Vagina (tissue), 2 donors: ENCODE data around the gene EIF2B4. TPM values are rescaled to one million over a fixed set of nuclear protein-coding genes. Genes with fewer than 3 reads are reported as not detected.

Experiments used
- DNase-seq, 2 donors: peaks; one replicate each; pipeline ENCODE4 v3.0.0-alpha.2; 2017; ENCODE audit errors: extremely low spot score in 2 of 2
- H3K27ac ChIP-seq: fragments of 200-600 bp; sonication (generic); one replicate; pipeline ENCODE4 v1.5.1; 2019
- H3K27me3 ChIP-seq: fragments of 200-600 bp; sonication (generic); one replicate; pipeline ENCODE4 v1.5.1; 2019
- H3K36me3 ChIP-seq, 2 donors: fragments of 200-600 bp; sonication (generic); one replicate each; pipeline ENCODE4 v1.5.1; 2017 to 2019
- H3K4me1 ChIP-seq: fragments of 200-600 bp; sonication (generic); one replicate; pipeline ENCODE4 v1.5.1; 2019
- H3K4me3 ChIP-seq, 2 donors: fragments of 200-600 bp; sonication (generic); 1 replicate in 1 of 2; 2 replicates in 1 of 2; pipeline ENCODE4 v1.5.1; 2016 to 2019
- H3K9me3 ChIP-seq: fragments of 200-600 bp; sonication (generic); one replicate; pipeline ENCODE4 v1.5.1; 2019
- POLR2A ChIP-seq, 2 donors: fragments of 450-650 bp; IDR thresholded peaks; one replicate each; pipeline ENCODE4 v1.6.1; 2017; ENCODE audit warnings: antibody characterized with exemption in 2 of 2, mild to moderate bottlenecking in 2 of 2, moderate library complexity in 2 of 2
- POLR2AphosphoS5 ChIP-seq, 2 donors: sonication (generic); formaldehyde crosslinking; IDR thresholded peaks; one replicate each; pipeline ENCODE4 v1.9.0; 2017; ENCODE audit warnings: antibody characterized with exemption in 2 of 2, mild to moderate bottlenecking in 2 of 2, low read depth in 1 of 2; ENCODE audit not compliant: insufficient read depth in 1 of 2
- intact Hi-C: fragments of 100-400 bp; cut with DNase I; formaldehyde crosslinking; loops from one replicate; pipeline ENCODE4 v1.15.1; 2023
- total RNA-seq: library from RNA; depleted of rRNA; stranded (reverse); fragments of >200 nt; gene quantifications from one replicate; pipeline ENCODE4 v1.2.3, GENCODE V29; 2016
- TF ChIP-seq, protein P1 (sequence below), 3 experiments: fragments of 450-650 bp in 2 of 3; fragments of 200-600 bp in 1 of 3; sonication (generic) in 1 of 3; IDR thresholded peaks; one replicate each; pipeline ENCODE4 v1.5.1; 2017 to 2019; ENCODE audit warnings: antibody characterized with exemption in 3 of 3, mild to moderate bottlenecking in 2 of 3, moderate library complexity in 2 of 3

The EIF2B4 gene
- total RNA-seq, 1 donor from 2014 or later, result 37.1 TPM

GRCh38 chr2:27316655-27317412 lies 53.3 kb downstream of the EIF2B4 start:
- Histone ChIP-seq H3K4me1 (peaks cover 11% of the 10 kb centered on the region), H3K27ac (no peak overlapping the region), H3K9me3 (no peaks in the 10 kb centered on the region), H3K4me3 (no peak overlapping the region), H3K27me3 (no peaks in the 10 kb centered on the region), H3K36me3 (no peaks in the 10 kb centered on the region)
- TF ChIP-seq POLR2AphosphoS5 (IDR thresholded peaks at IDR 0.05; ENCODE audit: insufficient read depth in 1 of 2, low read depth in 1 of 2) (no peak), POLR2A (IDR thresholded peaks at IDR 0.05) (no peak)
- TF ChIP-seq, protein P1, sequence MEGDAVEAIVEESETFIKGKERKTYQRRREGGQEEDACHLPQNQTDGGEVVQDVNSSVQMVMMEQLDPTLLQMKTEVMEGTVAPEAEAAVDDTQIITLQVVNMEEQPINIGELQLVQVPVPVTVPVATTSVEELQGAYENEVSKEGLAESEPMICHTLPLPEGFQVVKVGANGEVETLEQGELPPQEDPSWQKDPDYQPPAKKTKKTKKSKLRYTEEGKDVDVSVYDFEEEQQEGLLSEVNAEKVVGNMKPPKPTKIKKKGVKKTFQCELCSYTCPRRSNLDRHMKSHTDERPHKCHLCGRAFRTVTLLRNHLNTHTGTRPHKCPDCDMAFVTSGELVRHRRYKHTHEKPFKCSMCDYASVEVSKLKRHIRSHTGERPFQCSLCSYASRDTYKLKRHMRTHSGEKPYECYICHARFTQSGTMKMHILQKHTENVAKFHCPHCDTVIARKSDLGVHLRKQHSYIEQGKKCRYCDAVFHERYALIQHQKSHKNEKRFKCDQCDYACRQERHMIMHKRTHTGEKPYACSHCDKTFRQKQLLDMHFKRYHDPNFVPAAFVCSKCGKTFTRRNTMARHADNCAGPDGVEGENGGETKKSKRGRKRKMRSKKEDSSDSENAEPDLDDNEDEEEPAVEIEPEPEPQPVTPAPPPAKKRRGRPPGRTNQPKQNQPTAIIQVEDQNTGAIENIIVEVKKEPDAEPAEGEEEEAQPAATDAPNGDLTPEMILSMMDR (IDR thresholded peaks at IDR 0.05), result no peak
- no peak for DNase-seq
- intact Hi-C loops, result no loop called here

GRCh38 chr2:27315122-27315521 lies 55.0 kb downstream of the EIF2B4 start:
- H3K4me1 ChIP-seq, result no peaks in the 10 kb centered on the region
- no peak overlapping the region for H3K27ac ChIP-seq
- intact Hi-C loops, result no loop called here
- H3K9me3 ChIP-seq, result no peaks in the 10 kb centered on the region
- no peak overlapping the region for H3K4me3 ChIP-seq
- H3K36me3 ChIP-seq, result peaks cover 0 to 7% of the 10 kb centered on the region in 2 donors
- TF ChIP-seq POLR2A (IDR thresholded peaks at IDR 0.05), result no peak
- TF ChIP-seq, protein P1 (IDR thresholded peaks at IDR 0.05), result no peak
- no peak for TF ChIP-seq POLR2AphosphoS5 (IDR thresholded peaks at IDR 0.05; ENCODE audit: insufficient read depth in 1 of 2, low read depth in 1 of 2)
- DNase-seq, result no peak
- H3K27me3 ChIP-seq, result no peaks in the 10 kb centered on the region

- peaks cover 0 to 9% of the 10 kb centered on the region in 2 donors for H3K36me3 ChIP-seq
Observed at GRCh38 chr2:27314709-27315108, 55.4 kb downstream of the EIF2B4 start.

More at GRCh38 chr2:27314709-27315108, 55.4 kb downstream of the EIF2B4 start:
- no peaks in the 10 kb centered on the region for H3K27me3 ChIP-seq
- no peak for DNase-seq
- no peak overlapping the region for H3K4me3 ChIP-seq
- H3K9me3 ChIP-seq, result no peaks in the 10 kb centered on the region
- intact Hi-C loops, result no loop called here
- no peak overlapping the region for H3K27ac ChIP-seq
- H3K4me1 ChIP-seq, result no peaks in the 10 kb centered on the region
- TF ChIP-seq POLR2AphosphoS5 (IDR thresholded peaks at IDR 0.05; ENCODE audit: insufficient read depth in 1 of 2, low read depth in 1 of 2), result no peak
- no peak for TF ChIP-seq POLR2A (IDR thresholded peaks at IDR 0.05)
- TF ChIP-seq, protein P1 (IDR thresholded peaks at IDR 0.05), result no peak

Other genes with a start within 250 kb of the EIF2B4 start
- not detected for gene ABHD1, start 246.5 kb downstream of the EIF2B4 start, total RNA-seq
- gene PREB, start 235.7 kb downstream of the EIF2B4 start, total RNA-seq, result 57.5 TPM
- gene PRR30, start 230.9 kb downstream of the EIF2B4 start, total RNA-seq, result not detected
- 7.4 TPM for gene TCF23, start 221.3 kb downstream of the EIF2B4 start, total RNA-seq
- gene ATRAID, start 158.3 kb downstream of the EIF2B4 start, total RNA-seq, result 150 TPM
- gene SLC5A6, start 158.1 kb downstream of the EIF2B4 start, total RNA-seq, result 37.3 TPM
- gene CAD, start 153.0 kb downstream of the EIF2B4 start, total RNA-seq, result 25.0 TPM
- gene SLC30A3, start 107.3 kb downstream of the EIF2B4 start, total RNA-seq, result 1.2 TPM
- 1.5 TPM for gene DNAJC5G, start 94.9 kb downstream of the EIF2B4 start, total RNA-seq
- 2.5 TPM for gene TRIM54, start 87.9 kb downstream of the EIF2B4 start, total RNA-seq
- gene UCN, start 61.9 kb downstream of the EIF2B4 start, total RNA-seq, result 3.2 TPM
- 55.7 TPM for gene MPV17, start 47.2 kb downstream of the EIF2B4 start, total RNA-seq
- gene GTF3C2, start 13.6 kb downstream of the EIF2B4 start, total RNA-seq, result 67.5 TPM
- 99.2 TPM for gene SNX17, start 278 bp upstream of the EIF2B4 start, total RNA-seq
- 17.4 TPM for gene ZNF513, start 10.4 kb upstream of the EIF2B4 start, total RNA-seq
- gene PPM1G, start 39.3 kb upstream of the EIF2B4 start, total RNA-seq, result 45.4 TPM
- 62.6 TPM for gene NRBP1, start 58.3 kb upstream of the EIF2B4 start, total RNA-seq
- gene KRTCAP3, start 72.0 kb upstream of the EIF2B4 start, total RNA-seq, result 3.9 TPM
- 30.7 TPM for gene IFT172, start 119.4 kb upstream of the EIF2B4 start, total RNA-seq
- 18.2 TPM for gene FNDC4, start 124.9 kb upstream of the EIF2B4 start, total RNA-seq
- gene GCKR, start 126.5 kb upstream of the EIF2B4 start, total RNA-seq, result 0.98 TPM
- gene ZNF512, start 212.7 kb upstream of the EIF2B4 start, total RNA-seq, result 35.4 TPM